A549 (cell line): ENCODE measurements around the gene NSMCE4A.

Experiments used
- BHLHE40 ChIP-seq: IDR thresholded peaks from 2 replicates; pipeline ENCODE4 v1.6.1; 2012; ENCODE audit warnings: low read depth, low read length, inconsistent platforms
- CTCF ChIP-seq: fragments of >200 bp; sonication (Bioruptor Twin); formaldehyde crosslinking; IDR thresholded peaks from 3 replicates; pipeline ENCODE4 v1.5.1; 2016
- EP300 ChIP-seq, 2 experiments: fragments of >200 bp; sonication (Bioruptor Twin); formaldehyde crosslinking; IDR thresholded peaks; 2 replicates in 1 of 2; 3 replicates in 1 of 2; pipeline ENCODE4 v1.6.1; 2016 to 2017
- ESRRA ChIP-seq: fragments of 150-350 bp; IDR thresholded peaks from 2 replicates; pipeline ENCODE4 v1.6.1; 2014; ENCODE audit warnings: mild to moderate bottlenecking, low read length, borderline replicate concordance
- PBX3 ChIP-seq: IDR thresholded peaks from 2 replicates; pipeline ENCODE4 v1.6.1; 2012
- POLR2A ChIP-seq: IDR thresholded peaks from 2 replicates; pipeline ENCODE4 v1.6.1; 2012; ENCODE audit warnings: mild to moderate bottlenecking, low read length

- no peak for TF ChIP-seq ESRRA
- TF ChIP-seq CTCF: no peak
- no peak for TF ChIP-seq POLR2A
- no peak for TF ChIP-seq EP300 (IDR thresholded peaks at IDR 0.05)
- TF ChIP-seq PBX3: no peak
- TF ChIP-seq BHLHE40: no peak
Observed at GRCh38 chr10:121994429-121994941, 19.5 kb upstream of the NSMCE4A start.
